ENCODE data around the gene ASIC3. TPM values are rescaled to one million over a fixed set of nuclear protein-coding genes. Genes with fewer than 3 reads are reported as not detected.

Gene ASIC3
- polyA plus RNA-seq, 3 donors, result 2.0 TPM; not detected in 2

DNA sequence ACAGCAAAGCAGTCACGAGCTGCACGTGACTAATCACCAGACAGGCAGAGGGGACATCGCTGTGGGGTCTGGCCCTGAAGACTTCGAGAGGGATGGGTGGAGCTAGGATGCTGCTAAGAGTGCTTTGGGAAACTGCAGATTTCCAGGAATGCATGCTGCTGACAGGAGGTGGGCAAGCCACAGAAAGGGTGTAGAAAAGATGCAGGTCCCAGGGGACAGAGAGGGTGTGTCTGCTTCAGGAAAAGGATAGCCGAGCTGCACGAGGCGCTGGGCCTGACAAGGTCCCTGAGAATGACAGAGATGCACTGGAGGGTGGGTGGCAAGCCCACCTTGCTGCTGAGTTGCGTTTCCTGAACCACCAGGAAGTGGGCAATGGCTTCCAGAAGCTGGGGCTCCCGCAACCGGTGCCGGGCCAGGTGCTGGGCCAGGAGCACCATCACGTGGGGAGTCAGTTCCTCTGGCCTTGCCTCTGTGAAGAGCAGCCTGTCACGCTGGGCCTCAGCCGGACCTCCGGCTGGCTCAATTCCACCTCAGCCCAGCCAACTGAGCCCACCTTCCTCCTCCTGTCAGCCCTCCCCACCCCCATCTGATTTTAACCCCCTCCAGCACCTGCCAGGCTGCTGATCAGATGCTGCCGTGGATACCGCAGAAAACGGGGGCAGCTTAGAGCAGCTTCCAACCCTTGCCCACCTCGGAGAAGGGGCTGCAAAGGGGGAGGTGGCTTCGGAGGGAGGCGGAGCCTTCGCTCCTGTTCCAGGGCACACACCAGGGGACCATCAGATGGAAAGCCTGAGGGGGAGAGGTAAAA lies 30.1 kb downstream of the ASIC3 start:
- no peak overlapping the region for H3K4me3 ChIP-seq (replicated peaks in 1 of 3; ENCODE audit: low read depth in 2 of 3, low read length in 3 of 3)
- WGBS (ENCODE audit: insufficient coverage), result 74% methylated on average over 15 of the region's 22 CpGs
- no peak for DNase-seq

More for the DNA sequence above, 30.1 kb downstream of the ASIC3 start:
- peaks cover 23% of the 10 kb centered on the region for H3K4me1 Mint-ChIP-seq
- peaks cover 30 to 40% of the 10 kb centered on the region in 2 donors for H3K36me3 Mint-ChIP-seq
- H3K4me3 Mint-ChIP-seq, result peak overlapping the region in 1 of 2 donors; percentile 56
- no peak overlapping the region for H3K4me2 ChIP-seq (replicated peaks; ENCODE audit: extremely low read depth, low read length, poor library complexity, severe bottlenecking)
- peaks cover 0 to 3% (median 0%) of the 10 kb centered on the region in 7 donors for H3K9me3 Mint-ChIP-seq
- peaks cover 29 to 41% of the 10 kb centered on the region in 2 donors for H3K4me1 ChIP-seq (ENCODE audit: control insufficient read depth in 1 of 2, insufficient read depth in 2 of 2, low read length in 2 of 2)
- peaks cover 37% of the 10 kb centered on the region for H3K79me2 ChIP-seq (ENCODE audit: insufficient read depth, low read length)
- peak overlapping the region in 3 of 7 donors; percentile 13 to 24 (median 21) for H3K27ac Mint-ChIP-seq
- H3K36me3 ChIP-seq (replicated peaks in 1 of 2; ENCODE audit: control insufficient read depth in 1 of 2, insufficient read depth in 2 of 2, low read length in 2 of 2), result peaks cover 33 to 46% of the 10 kb centered on the region in 2 donors
- no peak overlapping the region for H3K27ac ChIP-seq (ENCODE audit: low read depth in 1 of 2, low read length in 2 of 2)
- TF ChIP-seq, protein P1, sequence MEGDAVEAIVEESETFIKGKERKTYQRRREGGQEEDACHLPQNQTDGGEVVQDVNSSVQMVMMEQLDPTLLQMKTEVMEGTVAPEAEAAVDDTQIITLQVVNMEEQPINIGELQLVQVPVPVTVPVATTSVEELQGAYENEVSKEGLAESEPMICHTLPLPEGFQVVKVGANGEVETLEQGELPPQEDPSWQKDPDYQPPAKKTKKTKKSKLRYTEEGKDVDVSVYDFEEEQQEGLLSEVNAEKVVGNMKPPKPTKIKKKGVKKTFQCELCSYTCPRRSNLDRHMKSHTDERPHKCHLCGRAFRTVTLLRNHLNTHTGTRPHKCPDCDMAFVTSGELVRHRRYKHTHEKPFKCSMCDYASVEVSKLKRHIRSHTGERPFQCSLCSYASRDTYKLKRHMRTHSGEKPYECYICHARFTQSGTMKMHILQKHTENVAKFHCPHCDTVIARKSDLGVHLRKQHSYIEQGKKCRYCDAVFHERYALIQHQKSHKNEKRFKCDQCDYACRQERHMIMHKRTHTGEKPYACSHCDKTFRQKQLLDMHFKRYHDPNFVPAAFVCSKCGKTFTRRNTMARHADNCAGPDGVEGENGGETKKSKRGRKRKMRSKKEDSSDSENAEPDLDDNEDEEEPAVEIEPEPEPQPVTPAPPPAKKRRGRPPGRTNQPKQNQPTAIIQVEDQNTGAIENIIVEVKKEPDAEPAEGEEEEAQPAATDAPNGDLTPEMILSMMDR (IDR thresholded peaks at IDR 0.05), result no peak
- intact Hi-C loops (cut with micrococcal nuclease), result loop anchor here in 1 of 2 donors (2.0 to 5.0 kb wide), 2 partner anchors 14 to 34 kb away; no protein-coding TSS in a partner anchor
- peaks cover 0 to 1% (median 0%) of the 10 kb centered on the region in 3 donors for H3K27me3 Mint-ChIP-seq (ENCODE audit: low read depth in 3 of 3)
- H4K20me1 ChIP-seq (ENCODE audit: insufficient read depth, low read length), result peaks cover 53% of the 10 kb centered on the region
- H3K9me3 ChIP-seq (replicated peaks in 1 of 2; ENCODE audit: control insufficient read depth in 1 of 2, insufficient read depth in 1 of 2, low read length in 2 of 2), result no peaks in the 10 kb centered on the region
- H3K9ac ChIP-seq (ENCODE audit: insufficient read depth, low read length, poor library complexity, severe bottlenecking), result no peak overlapping the region
- H2AFZ ChIP-seq (ENCODE audit: insufficient read depth, low read depth, low read length, poor library complexity, severe bottlenecking), result no peak overlapping the region
- H3K27me3 ChIP-seq (ENCODE audit: control insufficient read depth in 2 of 2, insufficient read depth in 2 of 2, low read length in 2 of 2), result no peaks in the 10 kb centered on the region
